Psoas muscle (tissue), 8 donors: ENCODE data around the gene EHD1. TPM values are rescaled to one million over a fixed set of nuclear protein-coding genes. Genes with fewer than 3 reads are reported as not detected.

ENCODE experiments used
- ATAC-seq, 4 donors: fragments of 200-7000 bp; cut with Tn5 transposase; one replicate each; pipeline ENCODE4 v1.9.1; 2020; ENCODE audit warnings: moderate library complexity in 3 of 4, mild to moderate bottlenecking in 2 of 4
- DNase-seq, 2 donors: peaks; one replicate each; pipeline ENCODE4 v3.0.0-alpha.2; 2020
- H3K27ac ChIP-seq: fragments of 200-600 bp; one replicate; pipeline ENCODE4 v1.8.0; 2022
- H3K27me3 ChIP-seq, 3 donors: fragments of 200-600 bp in 1 of 3; one replicate each; pipeline versions ENCODE4 v1.6.1 to v1.8.0; 2013 to 2022; ENCODE audit warnings: low read length in 2 of 3, mild to moderate bottlenecking in 2 of 3, moderate library complexity in 1 of 3; ENCODE audit not compliant: insufficient read depth in 3 of 3
- H3K36me3 ChIP-seq, 2 donors: fragments of 200-600 bp in 1 of 2; one replicate each; pipeline versions ENCODE4 v1.6.1 to v1.8.0; 2013 to 2022; ENCODE audit warnings: low read depth in 1 of 2, mild to moderate bottlenecking in 1 of 2, moderate library complexity in 1 of 2; ENCODE audit not compliant: insufficient read depth in 1 of 2
- H3K4me1 ChIP-seq: fragments of 200-600 bp; one replicate; pipeline ENCODE4 v1.8.0; 2022
- H3K4me3 ChIP-seq: fragments of 200-600 bp; one replicate; pipeline ENCODE4 v1.8.0; 2022; ENCODE audit warnings: mild to moderate bottlenecking
- H3K9me3 ChIP-seq: fragments of 200-600 bp; one replicate; pipeline ENCODE4 v1.8.0; 2022
- WGBS, 3 donors: extraction: QIAGEN DNeasy Blood & Tissue Kit; methylation state at CpG; one replicate each; pipeline versions ENCODE4 v1.1.6 to v1.1.7; 2013; 5-methylcytosine and 5-hydroxymethylcytosine counted together
- intact Hi-C, 2 donors: fragments of 100-400 bp; cut with DNase I; formaldehyde crosslinking; loops; one replicate each; pipeline versions ENCODE4 v1.11.0 to v1.14.2; 2022
- polyA plus RNA-seq, 3 donors: library from polyadenylated mRNA; stranded (reverse); fragments of 200-250 nt; gene quantifications; one replicate each; pipeline ENCODE4 v1.2.3, GENCODE V29; 2013
- total RNA-seq, 4 donors: library from RNA; stranded (reverse); fragmentation: NEBNext Ultra II Directional in 2 of 4; extraction: Animal tissue kit (Norgen Biotek cat#: 25700) in 2 of 4; gene quantifications; one replicate each; pipeline versions ENCODE4 v1.2.1 to v1.2.4, GENCODE V29; 2021 to 2023
- TF ChIP-seq, protein P1 (sequence below): fragments of 200-600 bp; IDR thresholded peaks from one replicate; pipeline ENCODE4 v1.8.0; 2022; ENCODE audit warnings: antibody characterized with exemption
- donor health status: healthy with polysubstance abuse.
- donor health status: DM: no; HTN: no; CAD: no; lungs with moderate emphysema.
- donor health status: Bipolar disorder and iron deficiency.
- donor health status: healthy.
- donor health status: DM: yes; HTN: yes; CAD: no.
- donor health status: DM: no; HTN: no; CAD: no.
- donor health status: DM: no; HTN: no; CAD: no.
- donor health status: DM: yes; HTN: yes; CAD: no.

Gene EHD1
- total and polyA plus RNA-seq, 7 donors = 23.5 to 174 (median 58.8) TPM

DNA sequence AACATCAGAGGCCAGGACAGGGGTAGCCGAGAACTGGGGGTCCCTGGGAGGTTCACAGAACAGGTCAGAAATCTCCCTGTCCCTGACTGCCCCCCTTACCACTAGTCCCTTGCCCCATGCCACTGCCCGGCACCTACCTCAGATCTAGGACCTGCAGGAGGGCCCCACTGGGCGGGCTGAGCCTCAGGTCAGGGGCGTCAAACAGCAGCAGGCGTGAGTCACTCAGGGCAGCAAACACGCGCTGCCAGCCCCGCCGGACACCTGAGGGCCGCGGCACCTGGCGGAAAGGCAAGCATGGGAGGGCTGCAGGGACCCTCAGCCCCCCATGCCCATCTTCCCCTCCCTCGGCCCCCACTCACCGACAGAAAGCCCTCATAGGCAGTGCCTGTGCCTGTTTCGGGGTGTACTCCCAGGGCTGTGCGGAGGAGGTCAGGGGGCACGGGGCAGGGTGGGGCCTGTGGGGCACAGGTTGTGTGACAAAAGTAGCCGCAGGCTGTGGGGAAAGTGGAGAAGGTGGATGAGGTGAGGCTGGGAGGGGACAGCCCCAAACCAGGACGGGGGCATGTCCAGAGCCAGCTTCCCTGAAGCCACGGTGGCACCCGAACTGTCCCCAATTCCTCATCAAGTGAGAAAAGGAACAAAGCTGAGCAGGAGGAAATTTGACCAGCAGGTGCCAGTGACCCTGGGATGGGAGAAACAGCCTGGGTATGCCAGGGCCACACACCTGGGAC lies 45.8 kb downstream of the EHD1 start:
- WGBS, 3 donors = 94 to 96% (median 95%) methylated on average over 20 to 21 of the region's 21 CpGs
- Histone ChIP-seq H3K9me3 (no peaks in the 10 kb centered on the region), H3K36me3 (no peaks in the 10 kb centered on the region), H3K4me1 (no peaks in the 10 kb centered on the region), H3K4me3 (no peak overlapping the region), H3K27ac (no peak overlapping the region), H3K27me3 (no peaks in the 10 kb centered on the region)
- intact Hi-C loops = no loop called here
- peak in 1 of 2 donors; percentile 47 for DNase-seq
- ATAC-seq = no peak
- TF ChIP-seq, protein P1, sequence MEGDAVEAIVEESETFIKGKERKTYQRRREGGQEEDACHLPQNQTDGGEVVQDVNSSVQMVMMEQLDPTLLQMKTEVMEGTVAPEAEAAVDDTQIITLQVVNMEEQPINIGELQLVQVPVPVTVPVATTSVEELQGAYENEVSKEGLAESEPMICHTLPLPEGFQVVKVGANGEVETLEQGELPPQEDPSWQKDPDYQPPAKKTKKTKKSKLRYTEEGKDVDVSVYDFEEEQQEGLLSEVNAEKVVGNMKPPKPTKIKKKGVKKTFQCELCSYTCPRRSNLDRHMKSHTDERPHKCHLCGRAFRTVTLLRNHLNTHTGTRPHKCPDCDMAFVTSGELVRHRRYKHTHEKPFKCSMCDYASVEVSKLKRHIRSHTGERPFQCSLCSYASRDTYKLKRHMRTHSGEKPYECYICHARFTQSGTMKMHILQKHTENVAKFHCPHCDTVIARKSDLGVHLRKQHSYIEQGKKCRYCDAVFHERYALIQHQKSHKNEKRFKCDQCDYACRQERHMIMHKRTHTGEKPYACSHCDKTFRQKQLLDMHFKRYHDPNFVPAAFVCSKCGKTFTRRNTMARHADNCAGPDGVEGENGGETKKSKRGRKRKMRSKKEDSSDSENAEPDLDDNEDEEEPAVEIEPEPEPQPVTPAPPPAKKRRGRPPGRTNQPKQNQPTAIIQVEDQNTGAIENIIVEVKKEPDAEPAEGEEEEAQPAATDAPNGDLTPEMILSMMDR = no peak

DNA sequence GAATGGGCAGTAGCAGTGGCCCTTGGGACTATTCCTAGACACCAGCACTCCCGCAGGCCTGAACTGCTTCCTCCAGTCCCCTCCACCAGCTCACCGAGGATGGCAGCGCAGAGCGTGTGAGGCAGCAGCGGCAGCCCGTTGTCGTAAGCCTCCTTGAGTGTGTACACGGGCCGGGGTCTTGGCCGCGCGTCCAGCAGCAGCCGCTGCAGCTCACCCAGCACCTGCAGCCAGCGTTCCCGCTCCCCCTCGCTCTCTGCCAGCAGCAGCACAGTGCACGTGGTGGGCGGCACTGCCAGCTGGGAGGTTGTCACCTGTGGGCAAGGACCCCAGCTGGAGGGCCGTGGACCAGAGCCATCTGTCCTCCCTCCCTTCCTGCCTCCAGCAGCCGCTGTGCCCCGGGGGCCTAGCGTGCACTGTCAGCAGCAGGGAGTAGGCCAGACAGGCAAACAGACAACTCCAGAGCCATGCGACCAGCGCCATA lies 47.0 kb downstream of the EHD1 start:
- no peaks in the 10 kb centered on the region for H3K27me3 ChIP-seq
- DNase-seq (no peak), ATAC-seq (no peak)
- intact Hi-C loops = no loop called here
- no peak overlapping the region for H3K27ac ChIP-seq
- TF ChIP-seq, protein P1 = no peak
- no peak overlapping the region for H3K4me3 ChIP-seq
- H3K4me1 ChIP-seq = no peaks in the 10 kb centered on the region
- no peaks in the 10 kb centered on the region for H3K9me3 ChIP-seq
- no peaks in the 10 kb centered on the region for H3K36me3 ChIP-seq
- WGBS, 3 donors = 65 to 69% (median 68%) methylated on average over 24 of the region's 24 CpGs

DNA sequence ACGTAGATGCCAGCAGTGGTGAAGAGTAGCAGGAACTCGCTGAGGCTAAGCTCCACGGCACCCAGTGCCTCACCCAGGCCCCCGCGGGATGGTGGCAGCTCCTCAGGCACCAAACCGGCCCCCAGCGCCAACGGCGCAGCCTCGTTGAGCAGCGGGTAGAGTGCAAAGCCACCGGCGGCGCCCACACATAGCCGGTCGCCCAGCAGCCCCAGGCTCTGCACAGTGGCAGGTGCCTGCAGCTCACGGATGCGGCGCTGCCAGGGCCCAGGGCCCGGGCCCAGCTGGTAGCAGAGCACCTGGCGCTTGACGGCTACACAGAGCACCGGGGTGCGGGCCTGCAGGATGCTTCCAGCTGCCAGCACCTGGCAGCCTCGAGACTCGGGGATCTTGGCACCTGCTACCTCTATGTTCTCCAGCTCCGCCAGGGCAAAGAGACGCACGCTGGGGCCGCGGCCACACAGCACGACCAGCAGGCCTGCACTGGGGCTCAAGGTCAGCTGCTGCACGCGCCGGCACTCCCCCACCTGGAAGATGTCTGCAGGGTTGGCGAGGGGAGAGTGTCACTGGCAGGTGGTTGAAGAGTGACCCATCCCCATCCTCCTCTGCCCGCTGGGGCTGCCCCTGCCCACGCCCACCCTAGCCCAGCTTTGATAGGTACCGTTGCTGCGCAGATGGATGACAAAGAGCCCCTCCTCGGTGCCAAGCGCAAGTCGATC lies 48.7 kb downstream of the EHD1 start:
- Histone ChIP-seq H3K36me3 (no peaks in the 10 kb centered on the region), H3K27ac (no peak overlapping the region), H3K27me3 (no peaks in the 10 kb centered on the region), H3K4me1 (no peaks in the 10 kb centered on the region), H3K9me3 (no peaks in the 10 kb centered on the region), H3K4me3 (no peak overlapping the region)
- intact Hi-C loops = no loop called here
- TF ChIP-seq, protein P1 = no peak
- WGBS, 3 donors = 73 to 81% (median 80%) methylated on average over 33 to 43 of the region's 43 CpGs
- ATAC-seq (no peak), DNase-seq (no peak)

GRCh38 chr11:64827451-64827839 lies 51.0 kb downstream of the EHD1 start:
- no peak for DNase-seq
- no peaks in the 10 kb centered on the region for H3K9me3 ChIP-seq
- 74 to 82% (median 75%) methylated on average over 22 of the region's 22 CpGs for WGBS, 3 donors
- intact Hi-C loops = no loop called here
- H3K27ac ChIP-seq = no peak overlapping the region
- H3K4me1 ChIP-seq = no peaks in the 10 kb centered on the region
- peak overlapping the region; percentile 38 for H3K4me3 ChIP-seq
- peak in 1 of 4 donors; percentile 23 for ATAC-seq
- H3K27me3 ChIP-seq = no peaks in the 10 kb centered on the region
- no peaks in the 10 kb centered on the region for H3K36me3 ChIP-seq
- TF ChIP-seq, protein P1 = no peak
